GM12865 (cell line): Measurements from ENCODE around the gene RPL35.

Experiments used
- DNase-seq: peaks from one replicate; pipeline ENCODE4 v3.0.0; 2010; ENCODE audit warnings: low read depth
- H3K4me3 ChIP-seq: 2 replicates; pipeline ENCODE4 v1.5.1; 2011; ENCODE audit warnings: mild to moderate bottlenecking, low read depth, low read length, control low read depth
- TF ChIP-seq, protein P1 (sequence below): IDR thresholded peaks from 2 replicates; pipeline ENCODE4 v1.5.1; 2011; ENCODE audit warnings: low read length, control low read depth, low read depth, inconsistent platforms; ENCODE audit not compliant: insufficient read depth; ENCODE audit errors: missing control alignments

The RPL35 gene

DNA sequence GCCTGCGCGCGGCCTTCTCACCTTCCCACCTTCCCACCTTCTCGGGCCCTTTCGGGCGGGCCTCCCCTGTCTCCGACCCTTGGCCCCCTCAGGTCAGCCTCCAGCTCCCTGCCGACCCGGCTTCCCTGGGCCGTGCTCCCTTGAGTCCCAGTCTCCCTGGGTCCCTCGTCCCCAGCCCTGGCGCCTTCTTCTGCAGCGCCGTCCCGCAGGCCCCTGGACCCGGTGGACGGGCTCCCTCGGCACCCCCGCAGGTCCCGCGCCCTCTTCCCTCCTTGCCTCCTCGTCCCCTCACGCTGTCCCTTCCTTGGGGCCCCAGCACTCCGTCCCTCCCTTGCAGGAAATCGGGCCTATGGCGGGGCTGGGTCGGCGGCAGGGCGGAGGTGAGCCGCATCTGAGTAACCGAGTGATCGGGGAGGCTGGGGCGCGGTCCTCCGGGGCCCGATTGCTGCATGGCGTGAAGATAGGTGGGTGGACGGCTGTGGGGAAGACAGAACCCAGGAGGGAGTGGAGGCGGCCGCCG is 7.8 kb upstream of the RPL35 start:
- H3K4me3 ChIP-seq: peak overlapping the region; percentile 93
- TF ChIP-seq, protein P1, sequence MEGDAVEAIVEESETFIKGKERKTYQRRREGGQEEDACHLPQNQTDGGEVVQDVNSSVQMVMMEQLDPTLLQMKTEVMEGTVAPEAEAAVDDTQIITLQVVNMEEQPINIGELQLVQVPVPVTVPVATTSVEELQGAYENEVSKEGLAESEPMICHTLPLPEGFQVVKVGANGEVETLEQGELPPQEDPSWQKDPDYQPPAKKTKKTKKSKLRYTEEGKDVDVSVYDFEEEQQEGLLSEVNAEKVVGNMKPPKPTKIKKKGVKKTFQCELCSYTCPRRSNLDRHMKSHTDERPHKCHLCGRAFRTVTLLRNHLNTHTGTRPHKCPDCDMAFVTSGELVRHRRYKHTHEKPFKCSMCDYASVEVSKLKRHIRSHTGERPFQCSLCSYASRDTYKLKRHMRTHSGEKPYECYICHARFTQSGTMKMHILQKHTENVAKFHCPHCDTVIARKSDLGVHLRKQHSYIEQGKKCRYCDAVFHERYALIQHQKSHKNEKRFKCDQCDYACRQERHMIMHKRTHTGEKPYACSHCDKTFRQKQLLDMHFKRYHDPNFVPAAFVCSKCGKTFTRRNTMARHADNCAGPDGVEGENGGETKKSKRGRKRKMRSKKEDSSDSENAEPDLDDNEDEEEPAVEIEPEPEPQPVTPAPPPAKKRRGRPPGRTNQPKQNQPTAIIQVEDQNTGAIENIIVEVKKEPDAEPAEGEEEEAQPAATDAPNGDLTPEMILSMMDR: no peak
- DNase-seq: peak; percentile 46

DNA sequence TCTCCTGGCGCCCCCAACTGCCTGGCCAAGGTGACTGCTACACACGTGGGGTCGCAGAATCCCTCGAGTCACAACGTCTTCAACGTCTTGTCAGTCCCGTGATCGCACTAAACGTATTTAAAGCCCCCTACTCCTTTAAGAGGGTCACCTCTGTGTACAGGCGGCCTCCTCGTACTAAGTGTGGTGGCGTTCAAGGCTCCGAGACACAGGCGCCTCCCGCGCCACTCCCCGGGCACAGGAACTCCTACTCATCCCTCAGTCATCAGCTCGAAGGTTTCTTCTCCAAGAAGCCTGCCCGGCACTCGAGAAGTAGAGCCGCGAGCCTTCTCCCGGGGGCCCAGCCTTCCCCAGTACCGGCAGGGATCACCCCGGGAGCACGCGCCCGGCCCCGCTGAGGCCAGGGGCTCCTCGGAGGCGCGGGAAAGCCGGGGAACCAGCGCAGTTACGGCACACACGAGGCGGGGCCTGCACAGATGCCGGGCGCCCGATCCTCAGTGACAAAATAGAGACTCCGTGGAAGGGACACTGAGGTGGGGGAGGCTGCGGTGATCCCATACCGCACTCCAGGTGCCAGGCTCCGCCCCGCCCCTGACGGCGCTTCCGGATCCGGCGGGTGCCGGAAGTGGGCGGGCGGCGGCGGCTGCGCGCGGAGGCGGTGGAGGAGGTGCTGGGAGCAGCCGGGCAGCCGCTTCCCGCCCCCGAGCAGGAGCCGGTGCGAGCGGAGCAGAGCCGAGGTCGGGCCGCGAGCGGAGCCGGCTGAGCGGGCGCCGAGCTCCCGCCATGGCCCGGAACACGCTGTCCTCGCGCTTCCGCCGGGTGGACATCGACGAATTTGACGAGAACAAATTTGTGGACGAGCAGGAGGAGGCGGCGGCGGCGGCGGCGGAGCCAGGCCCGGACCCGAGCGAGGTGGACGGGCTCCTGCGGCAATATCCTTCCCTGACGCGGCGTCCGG is 7.0 kb upstream of the RPL35 start:
- TF ChIP-seq, protein P1: peak; percentile 34
- H3K4me3 ChIP-seq: peak overlapping the region; percentile 93
- DNase-seq: peak; percentile 95

GRCh38 chr9:124863371-124863871 is 1.7 kb upstream of the RPL35 start:
- H3K4me3 ChIP-seq: no peak overlapping the region
- no peak for DNase-seq

DNA sequence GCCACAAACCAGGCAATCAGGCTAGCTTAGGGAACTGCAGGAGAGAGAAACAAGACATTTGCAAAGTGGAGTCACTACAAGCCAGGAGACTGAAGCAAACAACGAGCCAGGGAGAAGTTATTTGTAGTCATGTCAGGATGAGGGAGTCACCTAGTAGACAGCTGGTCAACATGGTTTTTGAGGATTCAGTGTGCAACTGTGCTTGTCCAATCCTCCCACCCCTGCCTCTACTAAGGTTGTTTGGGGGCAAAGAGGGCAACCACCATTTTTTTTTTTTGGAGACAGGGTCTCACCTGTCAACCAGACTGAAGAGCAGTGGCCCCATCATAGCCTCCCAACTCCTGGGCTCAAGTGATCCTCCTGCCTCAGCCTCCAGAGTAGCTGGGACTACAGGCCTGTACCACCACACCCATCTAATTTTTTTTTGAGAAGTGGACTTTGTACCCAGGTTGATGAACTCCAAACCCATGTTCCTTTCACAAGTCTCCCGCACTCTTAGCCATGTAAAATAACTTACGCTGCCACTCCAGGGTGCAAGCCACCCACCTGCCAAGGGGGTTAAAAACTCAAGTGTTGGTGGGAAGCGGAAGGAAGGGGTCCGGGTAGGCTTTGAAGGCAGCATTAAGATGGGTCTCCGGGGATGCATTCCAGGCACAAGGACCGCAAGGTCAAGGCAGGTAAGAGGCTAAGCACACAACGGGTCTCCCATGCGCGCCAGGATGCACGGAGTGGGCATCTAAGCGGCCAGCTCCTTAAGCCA is 995 bp downstream of the RPL35 start:
- no peak for DNase-seq
- TF ChIP-seq, protein P1: no peak
- H3K4me3 ChIP-seq: peak overlapping the region; percentile 73

More at GRCh38 chr9:124863371-124863871, 1.7 kb upstream of the RPL35 start:
- TF ChIP-seq, protein P1: no peak

DNA sequence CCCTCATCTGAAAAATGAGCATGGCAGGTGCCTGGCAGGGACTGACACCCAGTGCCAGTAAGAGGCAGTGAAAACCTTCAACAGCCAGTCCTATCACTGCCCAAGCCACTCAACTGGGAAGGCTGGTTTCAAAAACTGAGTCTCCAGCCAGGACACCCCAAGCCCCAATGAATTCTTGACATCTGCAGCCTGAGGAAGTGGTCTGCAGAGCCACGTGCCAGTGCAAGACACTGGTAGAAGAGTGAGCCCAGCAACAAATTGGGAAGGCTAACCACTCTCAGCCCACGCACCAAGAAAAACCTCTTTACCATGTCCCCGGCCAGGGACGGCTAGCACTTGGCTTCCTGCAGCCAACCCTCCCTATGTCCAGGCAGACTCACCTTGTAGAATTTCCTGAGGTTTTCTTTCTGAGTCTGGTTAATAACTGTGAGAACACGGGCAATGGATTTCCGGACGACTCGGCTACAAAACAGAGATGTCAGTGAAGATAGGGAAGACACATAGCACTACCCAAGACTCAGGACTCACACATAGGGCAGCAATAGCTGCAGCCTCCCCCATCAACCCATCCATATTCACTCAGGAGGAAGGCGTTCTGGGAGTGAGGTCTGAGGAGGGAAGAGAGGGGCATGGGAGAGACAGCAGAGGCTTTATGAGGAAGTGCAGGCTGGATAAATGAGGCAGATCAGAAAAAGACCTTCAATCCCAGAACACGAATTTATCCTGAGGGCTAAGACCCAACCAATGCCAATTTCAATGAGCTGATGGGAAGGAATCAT is 1.8 kb downstream of the RPL35 start:
- DNase-seq: no peak
- peak overlapping the region; percentile 73 for H3K4me3 ChIP-seq
- TF ChIP-seq, protein P1: no peak

- no peak for DNase-seq
- H3K4me3 ChIP-seq: no peak overlapping the region
- TF ChIP-seq, protein P1: peak; percentile 13
These were observed 3.3 kb downstream of the RPL35 start for GRCh38 chr9:124858330-124859046.
